IMR-90 (cell line): ENCODE data around the gene TNS3. TPM values are rescaled to one million over a fixed set of nuclear protein-coding genes. Genes with fewer than 3 reads are reported as not detected.
A peak's percentile ranks its signal among the peaks of the same experiment; 100 is the strongest.

Experiments
- ATAC-seq: fragments of 200-7000 bp; cut with Tn5 transposase; 2 replicates; pipeline ENCODE4 v1.9.1; 2020; ENCODE audit warnings: low read depth, mild to moderate bottlenecking, moderate library complexity
- BruUV-seq: library from RNA; stranded (reverse); fragments of 400-500 nt; replicated peaks from 2 replicates; lab custom pipeline; 2021; lab: Mats Ljungman, UMichigan
- CTCF ChIA-PET: fragments of 300-600 bp; formaldehyde crosslinking; extraction: SDS; loops from one replicate; lab custom pipeline; 2021; ENCODE audit warnings: antibody characterized with exemption; lab: Yijun Ruan, JAX
- POLR2A ChIA-PET: fragments of 300-600 bp; sonication (Branson Sonifier 250); formaldehyde crosslinking; loops from one replicate; lab custom pipeline; 2022; ENCODE audit warnings: antibody characterized with exemption; ENCODE audit not compliant: unreplicated experiment; lab: Charles Lee
- DNase-seq: peaks from one replicate; pipeline ENCODE4 v3.0.0; 2013
- H2AFZ ChIP-seq: replicated peaks from 2 replicates; pipeline ENCODE3; 2013; ENCODE audit warnings: low read length, mild to moderate bottlenecking; ENCODE audit not compliant: poor library complexity
- H2AK5ac ChIP-seq: 2 replicates; pipeline ENCODE4 v1.6.1; 2013; ENCODE audit warnings: low read depth, low read length, inconsistent platforms
- H2AK9ac ChIP-seq: replicated peaks from 2 replicates; pipeline ENCODE3; 2013; ENCODE audit warnings: mild to moderate bottlenecking, low read depth, low read length, moderate library complexity; ENCODE audit not compliant: poor library complexity
- H2BK120ac ChIP-seq: 2 replicates; pipeline ENCODE4 v1.6.1; 2013; ENCODE audit warnings: low read depth, low read length, inconsistent platforms
- H2BK15ac ChIP-seq: 3 replicates; pipeline ENCODE4 v1.6.1; 2013; ENCODE audit warnings: low read depth, low read length, inconsistent platforms
- H2BK20ac ChIP-seq: 2 replicates; pipeline ENCODE4 v1.6.1; 2013; ENCODE audit warnings: low read depth, mild to moderate bottlenecking, inconsistent platforms, low read length, moderate library complexity
- H2BK5ac ChIP-seq: 2 replicates; pipeline ENCODE4 v1.6.1; 2013; ENCODE audit warnings: mild to moderate bottlenecking, low read depth, low read length, inconsistent platforms; ENCODE audit not compliant: poor library complexity, severe bottlenecking
- H3K14ac ChIP-seq: replicated peaks from 2 replicates; pipeline ENCODE4 v1.6.1; 2013; ENCODE audit warnings: low read depth, low read length, inconsistent platforms
- H3K18ac ChIP-seq: 2 replicates; pipeline ENCODE4 v1.6.1; 2013; ENCODE audit warnings: low read depth, low read length, control low read depth
- H3K23ac ChIP-seq: 2 replicates; pipeline ENCODE4 v1.6.1; 2013; ENCODE audit warnings: low read depth, low read length, inconsistent platforms
- H3K27ac ChIP-seq: 2 replicates; pipeline ENCODE4 v1.5.1; 2013; ENCODE audit warnings: mild to moderate bottlenecking, control low read depth, low read length; ENCODE audit not compliant: insufficient read depth
- H3K27me3 ChIP-seq: 2 replicates; pipeline ENCODE4 v1.6.1; 2013; ENCODE audit warnings: low read length; ENCODE audit not compliant: control insufficient read depth, insufficient read depth
- H3K36me3 ChIP-seq: 2 replicates; pipeline ENCODE4 v1.6.1; 2013; ENCODE audit warnings: low read length, mixed read lengths; ENCODE audit not compliant: control insufficient read depth, insufficient read depth
- H3K4ac ChIP-seq: 2 replicates; pipeline ENCODE4 v1.6.1; 2013; ENCODE audit warnings: low read depth, low read length, inconsistent platforms
- H3K4me1 ChIP-seq: 2 replicates; pipeline ENCODE4 v1.6.1; 2013; ENCODE audit warnings: low read length, mixed read lengths; ENCODE audit not compliant: control insufficient read depth, insufficient read depth
- H3K4me2 ChIP-seq: 2 replicates; pipeline ENCODE4 v1.6.1; 2013; ENCODE audit warnings: low read depth, mild to moderate bottlenecking, control low read depth, low read length, moderate library complexity
- H3K4me3 ChIP-seq: 2 replicates; pipeline ENCODE4 v1.5.1; 2013; ENCODE audit warnings: low read depth, mild to moderate bottlenecking, control low read depth, low read length, moderate library complexity; ENCODE audit not compliant: insufficient read depth
- H3K56ac ChIP-seq: 2 replicates; pipeline ENCODE4 v1.6.1; 2013; ENCODE audit warnings: low read length, inconsistent platforms; ENCODE audit not compliant: insufficient read depth; ENCODE audit errors: extremely low read depth
- H3K79me1 ChIP-seq, 2 experiments: 2 replicates each; pipeline ENCODE4 v1.6.1; 2013; ENCODE audit warnings: low read length in 2 of 2, inconsistent platforms in 1 of 2, low read depth in 1 of 2
- H3K9ac ChIP-seq: 2 replicates; pipeline ENCODE4 v1.6.1; 2013; ENCODE audit warnings: low read depth, low read length, control low read depth
- H3K9me1 ChIP-seq: 2 replicates; pipeline ENCODE4 v1.6.1; 2013; ENCODE audit warnings: low read length, inconsistent platforms; ENCODE audit not compliant: insufficient read depth
- H3K9me3 ChIP-seq: 2 replicates; pipeline ENCODE4 v1.6.1; 2013; ENCODE audit warnings: low read length; ENCODE audit not compliant: control insufficient read depth, insufficient read depth
- H4K20me1 ChIP-seq: 2 replicates; pipeline ENCODE4 v1.6.1; 2013; ENCODE audit warnings: low read length, inconsistent platforms; ENCODE audit not compliant: insufficient read depth
- H4K5ac ChIP-seq: 2 replicates; pipeline ENCODE4 v1.6.1; 2013; ENCODE audit warnings: mild to moderate bottlenecking, low read depth, low read length, control low read depth
- H4K8ac ChIP-seq, 2 experiments: 2 replicates each; pipeline ENCODE4 v1.6.1; 2013; ENCODE audit warnings: low read depth in 2 of 2, low read length in 2 of 2, control low read depth in 1 of 2, inconsistent platforms in 1 of 2
- H4K91ac ChIP-seq: 2 replicates; pipeline ENCODE4 v1.6.1; 2013; ENCODE audit warnings: low read depth, low read length, inconsistent platforms; ENCODE audit not compliant: insufficient read depth
- BHLHE40 ChIP-seq: fragments of 150-350 bp; IDR thresholded peaks from 2 replicates; pipeline ENCODE4 v1.6.1; 2016; ENCODE audit warnings: mild to moderate bottlenecking, low read depth, low read length
- CEBPB ChIP-seq: IDR thresholded peaks from 2 replicates; pipeline ENCODE4 v1.6.1; 2012; ENCODE audit warnings: low read depth, low read length, improper control_type of control experiment
- CHD1 ChIP-seq: IDR thresholded peaks from 2 replicates; pipeline ENCODE4 v1.6.1; 2012; ENCODE audit warnings: low read depth, low read length, improper control_type of control experiment
- CTCF ChIP-seq: conservative IDR thresholded peaks from 2 replicates; pipeline ENCODE4 v1.5.1; 2012; ENCODE audit warnings: mild to moderate bottlenecking, low read depth, low read length, improper control_type of control experiment
- ELK1 ChIP-seq: fragments of 150-350 bp; IDR thresholded peaks from 2 replicates; pipeline ENCODE4 v1.6.1; 2016; ENCODE audit warnings: low read depth, mild to moderate bottlenecking, low read length, moderate library complexity, borderline replicate concordance
- FOS ChIP-seq: fragments of 150-350 bp; IDR thresholded peaks from 2 replicates; pipeline ENCODE4 v1.6.1; 2016; ENCODE audit warnings: low read depth, low read length
- MAFK ChIP-seq: IDR thresholded peaks from 2 replicates; pipeline ENCODE4 v1.6.1; 2012; ENCODE audit warnings: low read depth, low read length, improper control_type of control experiment
- MAZ ChIP-seq: IDR thresholded peaks from 2 replicates; pipeline ENCODE4 v1.6.1; 2012; ENCODE audit warnings: low read depth, mild to moderate bottlenecking, low read length, improper control_type of control experiment, moderate library complexity, borderline replicate concordance
- MXI1 ChIP-seq: IDR thresholded peaks from 2 replicates; pipeline ENCODE4 v1.6.1; 2012; ENCODE audit warnings: low read depth, mild to moderate bottlenecking, low read length, moderate library complexity, borderline replicate concordance
- NFE2L2 ChIP-seq: fragments of 150-350 bp; IDR thresholded peaks from 2 replicates; pipeline ENCODE4 v1.6.1; 2016; ENCODE audit warnings: low read depth, mild to moderate bottlenecking, low read length
- RCOR1 ChIP-seq: IDR thresholded peaks from 2 replicates; pipeline ENCODE4 v1.6.1; 2012; ENCODE audit warnings: mild to moderate bottlenecking, low read length, improper control_type of control experiment; ENCODE audit not compliant: insufficient replicate concordance
- RFX5 ChIP-seq: IDR thresholded peaks from 2 replicates; pipeline ENCODE4 v1.8.0; 2012; ENCODE audit warnings: low read depth, mild to moderate bottlenecking, low read length, moderate library complexity
- USF2 ChIP-seq: fragments of 150-350 bp; IDR thresholded peaks from 2 replicates; pipeline ENCODE4 v1.6.1; 2017; ENCODE audit warnings: mild to moderate bottlenecking, antibody characterized with exemption, low read length, low read depth
- WGBS, 2 experiments: methylation state at CpG; one replicate each; pipeline versions ENCODE4 v1.1.5 to v1.1.7; 2013; ENCODE audit warnings: missing lambda C conversion rate in 2 of 2; ENCODE audit not compliant: insufficient read length in 1 of 2; ENCODE audit errors: extremely low coverage in 2 of 2; 5-methylcytosine and 5-hydroxymethylcytosine counted together
- dilution Hi-C: fragments of 300-500 bp; cut with HindIII; formaldehyde crosslinking; loops from one replicate; pipeline ENCODE4 v1.14.3; 2018; ENCODE audit warnings: low sequenced_read_pairs; ENCODE audit not compliant: unreplicated experiment
- in situ Hi-C: fragments of 300-500 bp; cut with MboI; formaldehyde crosslinking; loops from 3 replicates; pipeline ENCODE4 v1.14.3; 2019; ENCODE audit warnings: low sequenced_read_pairs, inconsistent platforms, mixed read lengths
- intact Hi-C: fragments of 100-400 bp; cut with micrococcal nuclease; formaldehyde crosslinking; loops from 2 replicates; pipeline ENCODE4 v1.10.0; 2022
- polyA plus RNA-seq, 3 experiments: library from polyadenylated mRNA; depleted of rRNA; stranded (reverse); fragments of >200 nt; gene quantifications; 2 replicates each; pipeline ENCODE4 v1.2.3, GENCODE V29; 2012; ENCODE audit warnings: low replicate concordance in 1 of 3
- total RNA-seq: library from RNA; depleted of rRNA; stranded (reverse); fragments of >200 nt; gene quantifications from 2 replicates; pipeline ENCODE4 v1.2.3, GENCODE V29; 2012

TNS3 gene
- total and polyA plus RNA-seq, 2 of the 4 experiments (the other 2 are of a cell fraction) = 64.3 to 79.2 TPM

- dilution Hi-C loops = no loop called here
- Histone ChIP-seq H3K36me3 (peaks cover 6% of the 10 kb centered on the region; the same call in 1 of the 2 replicates), H2AK9ac (no peak overlapping the region), H3K14ac (peak overlapping the region; percentile 24), H2AFZ (no peak overlapping the region), H4K5ac (no peak overlapping the region), H4K20me1 (peaks cover 75% of the 10 kb centered on the region), H3K4me3 (no peak overlapping the region), H2BK120ac (peak overlapping the region; percentile 52; the same call in 1 of the 2 replicates), H3K9me3 (no peaks in the 10 kb centered on the region), H3K56ac (no peak overlapping the region), H3K27me3 (no peaks in the 10 kb centered on the region), H4K8ac (peak overlapping the region in 1 of 2 experiments; percentile 2; a peak in 1 of 4 replicates), H3K23ac (peak overlapping the region; percentile 87), H2BK15ac (peak overlapping the region; percentile 47; the same call in 1 of the 3 replicates), H2BK5ac (no peak overlapping the region), H4K91ac (peak overlapping the region; percentile 43), H3K79me1 (peaks cover 46 to 94% of the 10 kb centered on the region in 2 experiments), H3K27ac (no peak overlapping the region), H3K9me1 (peaks cover 48% of the 10 kb centered on the region), H3K4me2 (no peak overlapping the region), H2BK20ac (no peak overlapping the region), H2AK5ac (peak overlapping the region; percentile 20; the same call in 1 of the 2 replicates), H3K18ac (no peak overlapping the region), H3K4ac (peak overlapping the region; percentile 81), H3K4me1 (peaks cover 43% of the 10 kb centered on the region), H3K9ac (no peak overlapping the region)
- intact Hi-C loops = no loop called here
- ChIA-PET CTCF (no interaction called here), POLR2A (no interaction called here)
- no TSS peak for BruUV-seq
- 82% methylated on average over 9 of the region's 22 CpGs; no CpG with 5 or more reads in 1 of the 2 experiments for WGBS, 2 experiments
- DNase-seq = no peak
- in situ Hi-C loops = no loop called here
- TF ChIP-seq MAFK (no peak), USF2 (no peak), BHLHE40 (no peak), MAZ (no peak), FOS (no peak), CEBPB (no peak), CHD1 (no peak), CTCF (no peak), RCOR1 (no peak), MXI1 (no peak), ELK1 (no peak), NFE2L2 (no peak), RFX5 (no peak)
- no peak for ATAC-seq
Observed at GRCh38 chr7:47540387-47541350, 41.2 kb downstream of the TNS3 start.
